Measurements from ENCODE around the gene MICAL3.

Gene MICAL3

GRCh38 chr22:17888855-17889254, 135.5 kb downstream of the MICAL3 start:
- no peaks in the 10 kb centered on the region for H3K27me3 ChIP-seq (replicated peaks; ENCODE audit: control insufficient read depth, insufficient read depth, low read length)
- peak; percentile 19 for DNase-seq (ENCODE audit: low read depth)
- peaks cover 16% of the 10 kb centered on the region for H3K4me1 ChIP-seq (ENCODE audit: control insufficient read depth, insufficient read depth, low read length)
- no peaks in the 10 kb centered on the region for H3K9me3 ChIP-seq (ENCODE audit: control insufficient read depth, low read length)
- no peak overlapping the region for H3K9ac ChIP-seq (ENCODE audit: low read length)
- peaks cover 62% of the 10 kb centered on the region for H3K36me3 ChIP-seq (ENCODE audit: control insufficient read depth, insufficient read depth, low read length, severe bottlenecking)
- H3K4me3 ChIP-seq (ENCODE audit: low read length): no peak overlapping the region

- no peak for DNase-seq (ENCODE audit: low read depth)
- Histone ChIP-seq H3K4me3 (ENCODE audit: low read length) (no peak overlapping the region), H3K36me3 (ENCODE audit: control insufficient read depth, insufficient read depth, low read length, severe bottlenecking) (peaks cover 60% of the 10 kb centered on the region), H3K9ac (ENCODE audit: low read length) (no peak overlapping the region), H3K4me1 (ENCODE audit: control insufficient read depth, insufficient read depth, low read length) (peaks cover 16% of the 10 kb centered on the region), H3K9me3 (ENCODE audit: control insufficient read depth, low read length) (no peaks in the 10 kb centered on the region), H3K27me3 (replicated peaks; ENCODE audit: control insufficient read depth, insufficient read depth, low read length) (no peaks in the 10 kb centered on the region)
Measured at GRCh38 chr22:17888439-17888838, 135.9 kb downstream of the MICAL3 start.

GRCh38 chr22:17884893-17885292, 139.5 kb downstream of the MICAL3 start:
- H3K9ac ChIP-seq (ENCODE audit: low read length): no peak overlapping the region
- H3K4me1 ChIP-seq (ENCODE audit: control insufficient read depth, insufficient read depth, low read length): no peaks in the 10 kb centered on the region
- peaks cover 66% of the 10 kb centered on the region for H3K36me3 ChIP-seq (ENCODE audit: control insufficient read depth, insufficient read depth, low read length, severe bottlenecking)

GRCh38 chr22:17884084-17884483, 140.3 kb downstream of the MICAL3 start:
- no peaks in the 10 kb centered on the region for H3K4me1 ChIP-seq (ENCODE audit: control insufficient read depth, insufficient read depth, low read length)
- no peaks in the 10 kb centered on the region for H3K27me3 ChIP-seq (replicated peaks; ENCODE audit: control insufficient read depth, insufficient read depth, low read length)
- H3K9me3 ChIP-seq (ENCODE audit: control insufficient read depth, low read length): no peaks in the 10 kb centered on the region
- no peak for DNase-seq (ENCODE audit: low read depth)
- no peak overlapping the region for H3K9ac ChIP-seq (ENCODE audit: low read length)
- peaks cover 72% of the 10 kb centered on the region for H3K36me3 ChIP-seq (ENCODE audit: control insufficient read depth, insufficient read depth, low read length, severe bottlenecking)
- H3K4me3 ChIP-seq (ENCODE audit: low read length): no peak overlapping the region

More at GRCh38 chr22:17884893-17885292, 139.5 kb downstream of the MICAL3 start:
- no peaks in the 10 kb centered on the region for H3K27me3 ChIP-seq (replicated peaks; ENCODE audit: control insufficient read depth, insufficient read depth, low read length)
- no peak overlapping the region for H3K4me3 ChIP-seq (ENCODE audit: low read length)
- H3K9me3 ChIP-seq (ENCODE audit: control insufficient read depth, low read length): no peaks in the 10 kb centered on the region
- DNase-seq (ENCODE audit: low read depth): no peak

DNA sequence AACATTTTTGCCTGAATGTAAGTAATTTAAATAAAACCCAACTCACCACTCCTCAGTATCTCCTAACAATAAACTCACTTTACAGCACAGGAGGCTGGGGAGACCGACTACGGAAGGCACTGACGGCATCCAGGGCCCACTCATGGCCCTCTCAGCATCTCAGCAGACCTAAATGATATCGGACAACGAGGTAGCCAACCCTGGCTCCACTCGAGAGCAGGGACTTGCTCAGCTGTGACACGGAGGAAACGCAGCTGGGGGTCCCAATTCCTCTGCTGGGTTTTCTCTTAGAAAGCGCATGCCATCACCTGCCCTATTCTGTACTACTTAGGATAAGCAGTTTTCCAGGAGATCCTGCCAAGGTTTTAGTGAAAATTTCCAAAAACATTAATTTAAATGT, 141.0 kb downstream of the MICAL3 start:
- Histone ChIP-seq H3K4me1 (ENCODE audit: control insufficient read depth, insufficient read depth, low read length) (no peaks in the 10 kb centered on the region), H3K27me3 (replicated peaks; ENCODE audit: control insufficient read depth, insufficient read depth, low read length) (no peaks in the 10 kb centered on the region), H3K36me3 (ENCODE audit: control insufficient read depth, insufficient read depth, low read length, severe bottlenecking) (peaks cover 67% of the 10 kb centered on the region), H3K4me3 (ENCODE audit: low read length) (no peak overlapping the region), H3K9ac (ENCODE audit: low read length) (no peak overlapping the region), H3K9me3 (ENCODE audit: control insufficient read depth, low read length) (no peaks in the 10 kb centered on the region)
- no peak for DNase-seq (ENCODE audit: low read depth)

- no peak for DNase-seq (ENCODE audit: low read depth)
- Histone ChIP-seq H3K4me1 (ENCODE audit: control insufficient read depth, insufficient read depth, low read length) (no peaks in the 10 kb centered on the region), H3K27me3 (replicated peaks; ENCODE audit: control insufficient read depth, insufficient read depth, low read length) (no peaks in the 10 kb centered on the region), H3K36me3 (ENCODE audit: control insufficient read depth, insufficient read depth, low read length, severe bottlenecking) (peaks cover 61% of the 10 kb centered on the region), H3K9ac (ENCODE audit: low read length) (no peak overlapping the region), H3K9me3 (ENCODE audit: control insufficient read depth, low read length) (no peaks in the 10 kb centered on the region), H3K4me3 (ENCODE audit: low read length) (no peak overlapping the region)
Measured at GRCh38 chr22:17882727-17883126, 141.6 kb downstream of the MICAL3 start.

DNA sequence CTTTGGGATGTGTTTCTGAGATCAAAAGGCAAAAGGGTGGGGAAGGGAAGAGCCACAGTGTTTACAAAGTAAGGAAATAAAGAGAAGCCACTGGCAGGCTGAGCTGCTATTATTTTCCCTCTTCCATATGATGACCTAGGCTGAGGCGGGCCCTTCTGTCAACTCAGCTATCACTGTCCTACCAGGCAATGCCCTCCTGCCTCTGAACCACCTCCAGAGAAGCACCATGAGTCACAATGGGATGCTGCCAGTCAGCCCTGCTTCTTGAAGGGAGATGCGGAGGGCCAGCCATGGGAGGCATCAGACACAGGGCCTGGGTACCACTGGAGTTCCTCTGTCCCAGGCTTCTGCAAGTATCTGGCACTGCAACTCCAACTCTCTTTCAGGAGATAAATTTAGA, 142.2 kb downstream of the MICAL3 start:
- Histone ChIP-seq H3K4me1 (ENCODE audit: control insufficient read depth, insufficient read depth, low read length) (no peaks in the 10 kb centered on the region), H3K27me3 (replicated peaks; ENCODE audit: control insufficient read depth, insufficient read depth, low read length) (no peaks in the 10 kb centered on the region), H3K36me3 (ENCODE audit: control insufficient read depth, insufficient read depth, low read length, severe bottlenecking) (peaks cover 55% of the 10 kb centered on the region)

GRCh38 chr22:17881366-17881765, 143.0 kb downstream of the MICAL3 start:
- no peak for DNase-seq (ENCODE audit: low read depth)
- H3K36me3 ChIP-seq (ENCODE audit: control insufficient read depth, insufficient read depth, low read length, severe bottlenecking): peaks cover 52% of the 10 kb centered on the region

More for the DNA sequence above, 142.2 kb downstream of the MICAL3 start:
- Histone ChIP-seq H3K9ac (ENCODE audit: low read length) (no peak overlapping the region), H3K9me3 (ENCODE audit: control insufficient read depth, low read length) (no peaks in the 10 kb centered on the region), H3K4me3 (ENCODE audit: low read length) (no peak overlapping the region)
- no peak for DNase-seq (ENCODE audit: low read depth)

GRCh38 chr22:17880468-17880867, 143.9 kb downstream of the MICAL3 start:
- Histone ChIP-seq H3K4me1 (ENCODE audit: control insufficient read depth, insufficient read depth, low read length) (no peaks in the 10 kb centered on the region), H3K4me3 (ENCODE audit: low read length) (no peak overlapping the region), H3K9ac (ENCODE audit: low read length) (no peak overlapping the region), H3K27me3 (replicated peaks; ENCODE audit: control insufficient read depth, insufficient read depth, low read length) (no peaks in the 10 kb centered on the region), H3K36me3 (ENCODE audit: control insufficient read depth, insufficient read depth, low read length, severe bottlenecking) (peaks cover 44% of the 10 kb centered on the region), H3K9me3 (ENCODE audit: control insufficient read depth, low read length) (no peaks in the 10 kb centered on the region)
- DNase-seq (ENCODE audit: low read depth): no peak

More at GRCh38 chr22:17881366-17881765, 143.0 kb downstream of the MICAL3 start:
- H3K9me3 ChIP-seq (ENCODE audit: control insufficient read depth, low read length): no peaks in the 10 kb centered on the region
- no peak overlapping the region for H3K9ac ChIP-seq (ENCODE audit: low read length)
- H3K27me3 ChIP-seq (replicated peaks; ENCODE audit: control insufficient read depth, insufficient read depth, low read length): no peaks in the 10 kb centered on the region
- no peak overlapping the region for H3K4me3 ChIP-seq (ENCODE audit: low read length)
- H3K4me1 ChIP-seq (ENCODE audit: control insufficient read depth, insufficient read depth, low read length): no peaks in the 10 kb centered on the region

GRCh38 chr22:17880020-17880419, 144.3 kb downstream of the MICAL3 start:
- H3K27me3 ChIP-seq (replicated peaks; ENCODE audit: control insufficient read depth, insufficient read depth, low read length): no peaks in the 10 kb centered on the region
- H3K9ac ChIP-seq (ENCODE audit: low read length): no peak overlapping the region
- H3K4me1 ChIP-seq (ENCODE audit: control insufficient read depth, insufficient read depth, low read length): no peaks in the 10 kb centered on the region
- DNase-seq (ENCODE audit: low read depth): no peak
- H3K4me3 ChIP-seq (ENCODE audit: low read length): no peak overlapping the region
- H3K36me3 ChIP-seq (ENCODE audit: control insufficient read depth, insufficient read depth, low read length, severe bottlenecking): peaks cover 42% of the 10 kb centered on the region
- H3K9me3 ChIP-seq (ENCODE audit: control insufficient read depth, low read length): no peaks in the 10 kb centered on the region

- Histone ChIP-seq H3K27me3 (replicated peaks; ENCODE audit: control insufficient read depth, insufficient read depth, low read length) (no peaks in the 10 kb centered on the region), H3K4me3 (ENCODE audit: low read length) (no peak overlapping the region), H3K9ac (ENCODE audit: low read length) (no peak overlapping the region), H3K4me1 (ENCODE audit: control insufficient read depth, insufficient read depth, low read length) (no peaks in the 10 kb centered on the region), H3K9me3 (ENCODE audit: control insufficient read depth, low read length) (no peaks in the 10 kb centered on the region), H3K36me3 (ENCODE audit: control insufficient read depth, insufficient read depth, low read length, severe bottlenecking) (peaks cover 39% of the 10 kb centered on the region)
- peak; percentile 42 for DNase-seq (ENCODE audit: low read depth)
Measured at GRCh38 chr22:17878941-17879340, 145.4 kb downstream of the MICAL3 start.

DNA sequence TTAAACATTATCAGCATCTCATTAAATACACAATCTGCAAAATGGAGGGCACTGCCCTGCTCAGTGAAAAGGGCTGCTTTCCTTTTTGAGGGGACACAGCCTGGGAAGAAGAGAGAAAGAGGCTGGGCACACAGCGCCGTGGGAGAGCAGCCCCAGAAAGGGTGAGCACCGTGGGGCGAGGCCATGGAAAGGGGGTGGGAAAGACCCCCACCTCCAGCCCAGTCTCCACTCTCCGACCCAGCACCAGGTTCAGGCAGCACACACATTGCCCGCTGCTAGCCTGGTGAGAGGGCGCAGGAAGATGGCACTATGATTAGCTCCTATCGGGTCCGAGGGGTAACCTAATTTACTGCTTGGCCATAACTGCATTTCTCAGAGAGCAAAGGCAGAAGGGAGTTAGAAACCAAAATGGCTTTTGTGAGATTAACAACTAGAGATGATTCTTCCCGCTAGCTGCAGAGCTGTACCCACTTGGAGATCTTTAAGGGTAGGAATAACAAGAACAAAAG, 146.1 kb downstream of the MICAL3 start:
- H3K27me3 ChIP-seq (replicated peaks; ENCODE audit: control insufficient read depth, insufficient read depth, low read length): no peaks in the 10 kb centered on the region
- no peaks in the 10 kb centered on the region for H3K4me1 ChIP-seq (ENCODE audit: control insufficient read depth, insufficient read depth, low read length)
- no peak overlapping the region for H3K9ac ChIP-seq (ENCODE audit: low read length)
- no peak overlapping the region for H3K4me3 ChIP-seq (ENCODE audit: low read length)
- no peak for DNase-seq (ENCODE audit: low read depth)
- no peaks in the 10 kb centered on the region for H3K9me3 ChIP-seq (ENCODE audit: control insufficient read depth, low read length)
- peaks cover 38% of the 10 kb centered on the region for H3K36me3 ChIP-seq (ENCODE audit: control insufficient read depth, insufficient read depth, low read length, severe bottlenecking)
